Measurements from ENCODE around the gene ATP1A2.

DNA sequence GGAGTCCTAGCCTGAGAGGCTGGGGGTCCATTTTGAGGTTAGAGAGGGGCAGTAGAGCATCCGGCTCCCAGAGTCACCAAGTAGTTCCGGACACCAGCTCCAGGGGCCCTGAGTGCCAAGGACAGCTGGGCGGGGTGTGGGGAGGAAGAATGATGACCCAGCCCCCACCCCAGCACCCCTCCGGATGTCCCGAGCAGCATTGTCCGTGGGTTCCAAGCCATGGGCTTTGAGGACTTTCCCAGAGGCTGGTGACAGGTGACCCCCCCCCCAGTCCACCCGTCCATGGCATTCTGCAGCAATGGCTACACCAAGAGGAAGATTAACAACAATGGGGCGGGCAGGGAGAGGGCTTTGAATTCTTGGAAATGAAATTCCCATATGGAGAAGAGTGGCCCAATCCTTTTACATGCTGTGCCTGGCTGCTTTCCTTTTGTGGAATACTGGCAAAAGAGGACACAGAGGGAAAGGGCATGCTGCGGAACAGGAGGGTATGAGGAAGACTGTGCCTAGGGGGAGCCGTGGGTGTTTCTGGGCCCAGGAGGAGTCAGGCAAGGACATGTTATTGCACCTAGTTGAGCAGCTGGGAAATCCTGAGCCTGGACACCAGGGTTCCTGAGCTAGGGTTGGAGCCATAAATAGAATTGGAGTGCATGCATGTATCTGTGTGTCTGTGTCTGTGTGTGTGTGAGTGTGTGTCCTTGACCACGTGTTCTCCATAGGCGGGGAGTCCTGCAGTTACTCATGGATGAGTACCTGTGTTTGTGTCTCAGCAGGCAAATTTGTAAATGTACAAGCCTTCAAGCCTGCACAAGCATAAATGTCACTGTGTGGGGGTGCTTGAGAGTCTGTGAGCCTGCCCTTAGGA is 956 bp downstream of the ATP1A2 start:
- TF ChIP-seq, protein P1, sequence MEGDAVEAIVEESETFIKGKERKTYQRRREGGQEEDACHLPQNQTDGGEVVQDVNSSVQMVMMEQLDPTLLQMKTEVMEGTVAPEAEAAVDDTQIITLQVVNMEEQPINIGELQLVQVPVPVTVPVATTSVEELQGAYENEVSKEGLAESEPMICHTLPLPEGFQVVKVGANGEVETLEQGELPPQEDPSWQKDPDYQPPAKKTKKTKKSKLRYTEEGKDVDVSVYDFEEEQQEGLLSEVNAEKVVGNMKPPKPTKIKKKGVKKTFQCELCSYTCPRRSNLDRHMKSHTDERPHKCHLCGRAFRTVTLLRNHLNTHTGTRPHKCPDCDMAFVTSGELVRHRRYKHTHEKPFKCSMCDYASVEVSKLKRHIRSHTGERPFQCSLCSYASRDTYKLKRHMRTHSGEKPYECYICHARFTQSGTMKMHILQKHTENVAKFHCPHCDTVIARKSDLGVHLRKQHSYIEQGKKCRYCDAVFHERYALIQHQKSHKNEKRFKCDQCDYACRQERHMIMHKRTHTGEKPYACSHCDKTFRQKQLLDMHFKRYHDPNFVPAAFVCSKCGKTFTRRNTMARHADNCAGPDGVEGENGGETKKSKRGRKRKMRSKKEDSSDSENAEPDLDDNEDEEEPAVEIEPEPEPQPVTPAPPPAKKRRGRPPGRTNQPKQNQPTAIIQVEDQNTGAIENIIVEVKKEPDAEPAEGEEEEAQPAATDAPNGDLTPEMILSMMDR (IDR thresholded peaks at IDR 0.05), result no peak
- no peak for TF ChIP-seq POLR2A (IDR thresholded peaks at IDR 0.05)
